Hypothalamus (tissue), 51 donors: Measurements from ENCODE around the gene ZNF428.
"Not testable (repeated sequence)": the region's sequence is repeated elsewhere in the genome, so short reads cannot be mapped to it uniquely, and the experiment has no call there.

ENCODE experiments used
- DNase-seq, 51 donors: peaks; one replicate each; lab custom pipeline; 2025; lab: John Stamatoyannopoulos, UW

Gene ZNF428

DNA sequence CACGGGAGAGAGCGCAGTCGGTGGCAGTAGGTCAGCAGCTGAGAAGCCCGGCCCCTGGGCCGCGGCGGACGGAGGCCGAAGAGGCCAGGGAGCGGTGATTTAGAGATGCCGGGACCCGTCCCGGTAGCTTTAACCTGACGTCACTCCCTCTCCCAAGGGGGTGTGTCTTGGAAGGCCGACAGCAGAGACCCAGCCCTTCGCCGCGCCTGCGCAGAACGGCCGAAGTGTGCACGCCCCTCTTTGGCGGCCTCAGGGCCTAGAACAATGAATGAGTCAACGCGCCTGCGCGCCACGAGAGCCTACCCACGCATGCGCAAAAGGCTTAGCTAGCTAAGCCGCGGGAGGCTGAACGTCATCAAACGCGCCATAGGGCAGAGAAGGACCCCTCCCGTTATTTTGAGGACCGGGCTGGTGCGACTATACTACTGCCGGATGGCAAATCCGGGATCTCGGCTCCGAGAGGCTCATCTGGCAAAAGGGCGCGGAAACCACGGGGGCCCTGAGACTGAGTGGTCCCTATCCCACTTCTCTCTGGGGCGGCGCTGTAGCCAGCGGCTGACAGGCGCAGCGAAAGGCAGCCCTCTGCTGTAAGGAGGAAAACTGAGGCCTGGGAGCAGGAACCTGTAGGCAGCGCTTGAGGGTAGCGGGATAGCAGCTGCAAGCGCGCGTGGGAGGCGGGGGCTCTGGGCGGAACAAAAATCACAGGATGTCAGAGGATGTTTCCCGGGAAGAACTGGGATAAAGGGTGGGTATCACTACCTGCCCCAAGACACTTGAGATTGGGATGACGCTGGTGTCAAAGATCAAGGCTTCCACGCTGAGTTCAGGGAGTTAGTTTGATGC, 23.2 kb downstream of the ZNF428 start, which contains the start of the genes IRGQ and ZNF576:
Gene IRGQ, minus strand, starts transcription at position 136 of the 843 bp plus-strand sequence. CDS start 796 bp downstream, outside the sequence.
Gene ZNF576, plus strand, starts transcription at position 597 of the 843 bp plus-strand sequence. CDS start 514 bp downstream, outside the sequence.
- DNase-seq = peak; percentile 93 to 100 (median 99)

- no peak for DNase-seq
Measured at GRCh38 chr19:43595605-43595998, 23.8 kb downstream of the ZNF428 start.

DNA sequence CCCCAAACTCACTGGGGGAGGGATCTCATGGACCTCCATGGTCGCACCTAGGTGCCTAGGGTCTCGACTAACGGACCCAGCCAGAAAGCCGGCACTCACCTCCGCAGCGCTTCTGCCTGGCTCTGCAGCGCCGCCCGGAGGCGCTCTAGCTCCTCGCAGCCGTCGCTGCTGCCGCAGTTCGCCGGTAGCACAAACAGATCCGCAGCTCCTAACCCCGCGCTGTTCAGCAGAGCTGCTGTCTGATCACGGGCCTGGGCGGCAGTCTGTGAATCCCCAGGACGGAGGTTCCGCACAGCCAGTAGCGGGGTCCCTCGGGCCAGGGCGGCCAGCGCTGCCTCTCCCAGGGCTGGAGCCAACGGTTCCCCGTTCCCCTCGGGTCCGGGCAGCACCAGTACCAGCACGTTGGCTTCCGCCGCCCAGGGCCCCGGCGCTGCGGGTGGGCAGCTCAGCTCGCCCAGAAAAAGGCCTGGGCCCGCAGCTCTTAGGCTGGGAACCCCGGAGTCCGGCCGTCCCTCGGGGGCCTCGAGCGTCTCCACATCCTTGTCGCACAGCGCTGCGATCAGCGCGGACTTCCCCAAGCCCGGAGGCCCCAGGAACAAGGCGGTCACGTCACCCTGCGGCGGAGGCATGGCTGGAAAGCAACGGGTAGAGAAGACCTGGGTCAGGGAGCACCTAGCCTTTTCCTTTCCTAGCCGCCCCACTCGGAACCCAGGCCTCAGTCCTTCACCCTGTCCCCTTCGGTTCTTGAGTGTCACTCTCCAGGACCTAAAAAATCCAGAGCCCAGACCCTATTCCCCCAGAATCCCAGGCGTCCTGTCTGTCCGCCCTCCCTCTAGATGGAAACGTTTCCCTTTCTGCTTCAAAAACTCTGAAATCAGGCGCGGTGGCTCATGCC, 24.5 kb downstream of the ZNF428 start:
- peak in 22 of 51 donors; percentile 7 to 61 (median 24) for DNase-seq

- no peak for DNase-seq
Measured at GRCh38 chr19:43594081-43594697, 25.2 kb downstream of the ZNF428 start.

DNA sequence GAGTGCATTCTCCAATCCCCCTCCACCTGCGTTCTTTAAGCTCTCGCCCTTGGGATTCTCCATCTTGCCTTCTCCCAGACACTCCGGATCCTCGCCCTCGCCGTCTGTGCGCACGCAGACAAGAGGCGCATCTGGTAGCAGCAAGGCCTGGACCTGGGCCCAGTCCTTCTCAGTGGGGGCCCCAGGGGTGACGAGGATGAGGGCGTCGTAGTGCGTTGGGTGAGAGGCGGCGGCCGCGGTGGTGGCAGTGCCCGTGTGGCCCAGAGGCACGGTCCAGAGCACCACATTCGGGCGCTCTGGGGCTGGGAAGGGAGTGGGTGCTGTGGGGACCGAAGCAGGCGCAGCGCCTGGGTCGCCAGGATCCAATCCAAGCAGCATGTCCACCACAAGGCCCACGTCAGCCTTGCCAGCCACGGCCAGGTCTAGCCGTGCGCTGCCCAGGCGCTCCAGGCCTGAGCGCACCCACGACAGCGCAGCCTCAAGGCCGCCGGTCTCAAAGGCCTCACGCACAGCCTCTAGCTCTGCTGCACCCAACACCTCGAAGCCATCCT, 26.6 kb downstream of the ZNF428 start:
- no peak for DNase-seq

- no peak for DNase-seq
Measured at GRCh38 chr19:43591904-43592772, 27.3 kb downstream of the ZNF428 start.

GRCh38 chr19:43589678-43590077, 29.8 kb downstream of the ZNF428 start:
- DNase-seq = no peak

GRCh38 chr19:43589277-43589676, 30.2 kb downstream of the ZNF428 start:
- no peak for DNase-seq

DNA sequence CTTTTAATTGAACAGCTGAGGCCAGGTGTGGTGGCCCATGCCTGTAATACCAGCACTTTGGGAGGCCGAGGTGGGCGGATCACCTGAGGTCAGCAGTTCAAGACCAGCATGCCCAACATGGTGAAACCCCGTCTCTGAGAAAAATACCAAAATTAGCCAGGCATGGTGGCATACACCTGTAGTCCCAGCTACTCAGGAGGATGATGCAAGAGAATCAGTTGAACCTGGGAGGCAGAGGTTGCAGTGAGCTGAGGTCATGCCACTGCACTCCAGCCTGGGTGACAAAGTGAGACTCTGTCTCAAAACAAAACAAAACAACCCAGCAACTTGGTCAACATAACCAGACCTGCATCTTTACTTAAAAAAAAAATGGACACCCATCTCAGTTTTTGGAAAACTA, 32.4 kb downstream of the ZNF428 start:
- DNase-seq = not testable (repeated sequence)

DNA sequence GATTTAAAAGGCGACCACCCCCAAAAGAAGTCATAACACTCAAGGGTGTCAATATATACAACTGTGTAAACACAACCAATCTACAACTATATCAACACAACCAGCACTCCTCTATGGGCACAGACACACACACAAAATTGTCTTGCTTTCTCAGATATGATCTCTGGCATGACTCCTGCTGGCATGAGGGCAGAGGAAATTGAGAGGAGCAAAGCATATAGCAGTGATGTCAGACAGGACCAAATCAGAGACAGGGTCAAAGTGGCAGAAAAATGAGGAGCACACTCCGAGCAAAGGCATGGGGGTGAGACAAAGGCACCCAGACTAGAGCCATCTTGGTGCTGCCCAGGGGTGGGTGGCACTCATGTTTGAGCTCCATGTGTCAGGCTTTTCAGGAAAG, 33.1 kb downstream of the ZNF428 start:
- no peak for DNase-seq

DNA sequence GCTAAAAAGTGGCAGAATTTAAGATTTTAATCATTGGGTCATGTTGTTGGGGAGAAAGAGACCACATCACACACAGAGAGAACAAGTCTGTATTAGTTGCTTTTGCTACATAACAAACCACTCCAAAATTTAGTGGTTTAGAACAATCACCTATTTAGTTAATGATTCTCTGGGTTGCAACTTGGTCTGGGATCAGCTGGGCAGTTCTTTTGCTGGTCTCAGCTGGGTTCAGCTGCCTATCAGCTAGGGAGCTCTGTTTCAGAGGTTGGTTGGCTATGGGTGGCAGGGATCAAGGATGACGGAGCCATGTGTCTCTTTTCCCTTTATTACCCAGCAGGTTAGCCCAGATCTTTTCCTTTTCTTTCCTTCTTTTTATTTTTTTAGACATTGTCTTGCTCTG, 34.9 kb downstream of the ZNF428 start:
- no peak for DNase-seq

DNA sequence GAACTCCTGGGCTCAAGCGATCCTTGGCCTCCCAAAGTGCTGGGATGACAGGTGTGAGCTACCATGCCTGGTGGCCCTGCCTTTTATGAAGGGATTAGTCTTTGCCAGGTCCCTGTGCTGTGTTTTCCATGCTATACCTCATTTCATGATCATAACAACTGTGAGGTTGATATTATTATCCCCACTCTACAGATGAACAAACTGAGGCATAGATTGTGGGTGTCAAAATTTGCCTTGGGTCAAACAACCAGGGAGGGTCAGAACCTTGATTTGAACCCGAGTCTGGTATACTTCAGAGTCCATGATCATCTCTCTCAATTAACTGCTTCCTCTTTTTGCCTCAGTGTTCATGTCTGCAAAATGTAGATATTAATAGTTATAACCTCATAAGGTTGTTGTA, 36.9 kb downstream of the ZNF428 start:
- no peak for DNase-seq

- DNase-seq = no peak
Measured at GRCh38 chr19:43581467-43581866, 38.0 kb downstream of the ZNF428 start.

DNA sequence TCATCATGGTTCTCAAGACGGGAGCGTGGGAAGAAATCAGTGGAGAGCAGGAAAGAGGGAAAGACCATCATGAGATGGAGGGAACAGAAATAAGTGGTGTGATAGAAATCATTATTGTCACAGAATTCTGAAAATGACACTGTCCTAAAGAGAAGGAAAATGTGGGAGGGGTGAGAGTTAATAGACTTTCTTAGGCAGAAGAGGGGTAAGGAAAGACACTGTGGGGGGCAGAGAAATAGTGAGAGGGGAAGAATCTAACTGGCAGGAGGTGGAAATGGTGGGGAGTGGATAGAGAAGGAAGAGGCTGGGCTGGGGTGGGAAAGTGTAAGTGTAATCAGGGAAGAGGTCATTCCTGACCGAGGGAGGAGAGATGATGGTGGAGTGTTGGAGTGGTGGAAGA, 40.6 kb downstream of the ZNF428 start:
- no peak for DNase-seq

GRCh38 chr19:43575955-43576878, 43.2 kb downstream of the ZNF428 start:
- DNase-seq = peak in 4 of 51 donors; percentile 31 to 56 (median 38)

- DNase-seq = peak; percentile 32 to 98 (median 94)
Measured at GRCh38 chr19:43575156-43575950, 44.1 kb downstream of the ZNF428 start, which contains the start of the genes PINLYP and XRCC1. Gene PINLYP (plus strand): TSS chr19:43575801. CDS start chr19:43577192, 1,391 bp downstream. Gene XRCC1 (minus strand): TSS chr19:43575527. CDS start chr19:43575458, 69 bp downstream.

DNA sequence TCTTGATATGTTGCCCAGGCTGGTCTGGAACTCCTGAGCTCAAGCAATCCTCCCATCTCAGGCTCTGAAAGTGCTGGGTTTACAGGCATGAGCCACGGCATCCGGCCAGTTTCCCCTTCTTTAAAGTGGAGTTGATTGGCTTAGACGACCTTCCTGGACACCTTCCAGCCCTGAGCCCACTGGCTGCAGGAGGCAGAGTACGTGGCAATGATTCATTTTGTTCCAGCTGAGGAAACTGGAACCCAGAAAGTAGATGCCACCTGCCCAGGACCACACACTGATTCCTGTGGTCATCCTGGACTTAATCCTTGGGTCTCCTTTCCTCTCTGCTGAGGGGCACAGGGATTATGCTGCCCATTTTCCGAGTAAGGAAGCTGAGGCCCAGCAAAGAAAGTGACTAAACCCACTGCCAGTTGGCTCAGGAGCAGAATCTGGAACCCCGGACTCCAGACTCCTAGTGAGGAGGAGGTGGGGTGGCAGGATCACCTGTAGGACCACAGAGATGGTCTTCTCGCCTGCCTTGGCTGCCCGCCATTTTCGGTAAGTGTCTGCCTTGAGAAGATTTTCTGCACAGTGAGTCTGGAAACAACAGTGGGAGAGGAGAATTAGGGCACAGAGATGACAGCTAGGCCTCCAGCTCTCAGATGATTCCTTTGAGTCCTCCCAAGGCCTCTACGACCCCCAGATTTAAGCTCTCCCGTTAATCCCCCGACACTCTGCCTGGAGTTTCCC, 44.8 kb downstream of the ZNF428 start:
- peak in 4 of 51 donors; percentile 4 to 19 (median 12) for DNase-seq
